Measurements from ENCODE around the gene METTL17.
A peak's percentile ranks its signal among the peaks of the same experiment; 100 is the strongest.
"Not testable (repeated sequence)": the region's sequence is repeated elsewhere in the genome, so short reads cannot be mapped to it uniquely, and the experiment has no call there.

The METTL17 gene

GRCh38 chr14:20997564-20997963, 7.8 kb downstream of the METTL17 start:
- DNase-seq = no peak

DNA sequence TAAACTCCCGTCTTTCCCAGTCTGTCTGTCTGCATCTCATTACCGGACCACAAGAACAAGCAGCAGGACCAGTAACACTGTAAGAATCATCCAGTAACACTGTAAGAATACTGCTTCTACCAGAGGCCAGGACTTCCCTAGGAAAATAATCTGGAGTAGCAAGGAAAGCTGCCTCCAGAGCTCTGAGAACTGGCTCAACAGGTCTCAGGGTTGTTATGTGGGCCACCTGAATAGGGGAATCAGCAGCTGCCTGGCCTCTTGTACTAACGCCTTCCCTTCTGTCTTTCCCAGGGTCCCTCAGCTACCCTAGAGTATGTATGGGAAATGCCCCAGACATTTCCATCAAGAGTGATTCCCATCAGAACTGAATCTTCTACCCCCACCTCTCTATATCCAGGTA, 8.4 kb downstream of the METTL17 start:
- DNase-seq = no peak

GRCh38 chr14:20998674-20999366, 9.0 kb downstream of the METTL17 start, which contains the start of gene SLC39A2:
SLC39A2 (plus strand) TSS chr14:20999293; CDS start chr14:20999447, 154 bp downstream.
- peak; percentile 77 for DNase-seq

DNA sequence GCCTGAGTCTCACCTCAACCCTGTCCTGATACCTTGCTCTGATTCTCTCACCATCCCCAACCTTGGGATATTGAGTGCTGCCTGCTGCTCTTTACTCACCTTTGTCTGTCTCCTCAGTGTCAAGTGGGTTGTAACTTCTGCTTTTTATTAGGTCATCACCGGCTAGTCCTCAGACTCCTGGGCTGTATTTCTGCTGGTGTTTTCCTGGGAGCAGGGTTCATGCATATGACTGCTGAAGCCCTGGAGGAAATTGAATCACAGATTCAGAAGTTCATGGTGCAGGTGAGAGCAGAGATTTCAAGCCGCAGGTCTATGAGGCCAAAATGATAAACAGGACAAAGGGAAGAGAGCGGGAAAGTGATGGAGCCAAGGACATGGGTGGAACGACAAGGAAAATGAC, 9.8 kb downstream of the METTL17 start:
- no peak for DNase-seq

GRCh38 chr14:21001218-21001617, 11.4 kb downstream of the METTL17 start:
- no peak for DNase-seq

DNA sequence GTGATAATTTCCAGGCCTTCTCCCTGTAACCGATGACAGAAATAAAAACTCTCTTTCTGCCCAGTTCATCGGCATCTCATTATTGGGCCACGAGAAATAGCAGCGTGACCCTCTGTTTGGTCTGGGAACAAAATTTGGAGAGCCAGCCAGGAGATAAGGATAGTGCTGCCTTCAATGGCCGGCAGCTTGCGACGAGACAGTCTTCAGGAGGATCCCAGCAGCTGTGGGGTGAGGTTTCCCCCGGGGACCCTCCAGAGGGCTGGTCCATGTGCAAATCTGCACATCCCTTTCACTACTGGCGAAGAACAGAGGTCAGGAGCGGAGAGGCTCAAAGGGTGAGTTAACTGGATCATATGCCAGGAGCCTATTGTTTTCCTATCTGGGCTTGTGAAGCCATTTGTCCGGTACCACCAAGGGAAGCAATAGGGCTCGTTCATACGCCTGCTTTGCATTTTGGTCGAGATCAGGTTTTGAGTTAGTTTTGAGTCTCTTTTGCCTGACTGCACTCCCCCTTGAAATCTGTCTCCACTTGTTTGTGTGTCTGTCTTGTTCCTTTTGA, 14.1 kb downstream of the METTL17 start:
- DNase-seq = no peak

GRCh38 chr14:21009721-21010120, 19.9 kb downstream of the METTL17 start:
- not testable (repeated sequence) for DNase-seq

DNA sequence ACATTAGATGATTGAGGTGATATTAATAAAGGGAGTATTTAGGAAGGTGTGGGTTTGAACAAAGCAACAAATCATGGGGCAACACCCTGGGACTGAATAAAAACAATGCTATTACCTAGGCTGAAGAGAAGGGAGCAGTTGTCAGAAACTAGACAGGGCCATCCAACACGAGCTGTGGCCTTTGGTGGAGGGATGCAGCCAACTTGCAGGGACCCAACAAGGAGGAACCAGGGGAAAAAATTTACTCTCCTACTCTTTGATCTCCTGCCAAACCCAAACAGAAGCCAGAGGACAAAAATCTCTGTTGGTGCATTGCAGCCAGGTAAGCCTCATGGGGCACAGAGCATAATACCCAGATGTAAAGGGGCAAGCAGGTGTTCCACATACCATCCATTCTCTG, 21.4 kb downstream of the METTL17 start:
- DNase-seq = no peak

GRCh38 chr14:21014761-21015190, 25.0 kb downstream of the METTL17 start:
- peak; percentile 77 for DNase-seq

GRCh38 chr14:21015312-21015711, 25.5 kb downstream of the METTL17 start:
- DNase-seq = no peak

DNA sequence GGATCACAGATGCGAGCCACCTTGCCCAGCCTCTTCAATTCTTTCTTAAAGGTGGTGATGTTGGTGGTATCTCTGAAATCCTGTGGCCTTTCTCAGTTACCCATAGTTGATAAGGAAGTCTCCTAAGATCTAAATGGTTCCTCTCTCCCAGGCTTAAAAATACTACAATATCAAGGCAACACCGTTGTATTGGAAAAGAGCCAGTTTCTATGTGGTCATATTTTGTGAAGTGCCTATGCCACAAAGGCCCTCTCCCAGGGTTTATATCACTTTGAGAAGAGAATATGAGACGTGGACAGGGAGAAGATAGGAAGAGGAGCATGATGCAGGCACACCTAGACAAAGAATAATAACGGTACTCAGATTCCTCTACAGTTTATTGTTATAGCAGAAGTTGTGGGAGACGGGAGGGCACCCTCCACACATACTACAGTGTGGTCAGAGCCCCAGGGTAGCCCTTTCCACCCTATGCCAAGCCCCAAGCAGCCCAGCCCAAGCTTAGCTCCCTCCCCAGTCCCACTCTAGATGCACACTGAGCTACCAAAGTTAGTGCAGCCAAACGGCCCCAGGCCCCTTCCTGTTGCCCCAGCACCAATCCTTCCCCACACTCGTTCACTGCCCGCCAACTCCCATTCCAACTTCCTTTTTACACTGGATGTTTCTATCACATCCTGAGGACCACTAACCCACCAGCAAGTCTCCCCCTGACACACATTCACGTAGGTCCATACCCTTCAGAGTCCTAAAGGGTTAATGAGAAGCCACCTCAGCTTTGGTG, 26.8 kb downstream of the METTL17 start:
- DNase-seq = no peak

DNA sequence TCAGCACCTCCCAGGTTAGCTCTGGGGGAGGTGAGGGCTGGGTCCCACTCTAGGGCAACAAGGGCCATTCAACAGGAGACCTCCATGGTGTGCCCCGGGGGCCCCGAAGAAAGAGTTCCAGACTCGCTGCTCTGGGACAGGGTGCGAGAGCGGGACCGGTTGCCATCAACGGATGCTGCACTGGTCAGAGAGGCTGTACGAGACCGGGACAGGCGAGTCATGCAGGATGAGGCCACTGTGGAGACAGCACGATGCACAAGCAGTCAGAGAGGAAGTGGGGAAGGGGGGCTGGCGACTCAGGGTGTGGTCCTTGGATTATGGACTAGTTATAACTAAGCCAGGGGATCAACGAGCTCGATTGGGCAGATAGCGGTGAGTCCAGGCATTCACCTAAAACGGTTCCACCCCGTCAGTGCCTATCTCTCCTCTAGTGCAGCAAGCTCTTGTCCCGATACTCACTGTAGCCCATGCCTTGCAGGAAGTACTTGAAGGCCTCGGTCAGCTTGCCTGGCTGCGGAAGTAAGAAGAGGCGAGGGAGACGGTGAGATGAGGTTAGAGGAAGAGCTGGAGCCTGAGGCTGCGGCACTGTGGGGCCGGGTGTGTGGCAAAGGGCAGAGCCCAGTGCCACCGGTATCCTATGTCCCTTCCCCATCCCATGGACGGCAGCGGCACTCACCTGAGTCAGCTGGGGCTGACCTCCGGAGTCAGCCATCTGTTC, 27.9 kb downstream of the METTL17 start:
- no peak for DNase-seq

DNA sequence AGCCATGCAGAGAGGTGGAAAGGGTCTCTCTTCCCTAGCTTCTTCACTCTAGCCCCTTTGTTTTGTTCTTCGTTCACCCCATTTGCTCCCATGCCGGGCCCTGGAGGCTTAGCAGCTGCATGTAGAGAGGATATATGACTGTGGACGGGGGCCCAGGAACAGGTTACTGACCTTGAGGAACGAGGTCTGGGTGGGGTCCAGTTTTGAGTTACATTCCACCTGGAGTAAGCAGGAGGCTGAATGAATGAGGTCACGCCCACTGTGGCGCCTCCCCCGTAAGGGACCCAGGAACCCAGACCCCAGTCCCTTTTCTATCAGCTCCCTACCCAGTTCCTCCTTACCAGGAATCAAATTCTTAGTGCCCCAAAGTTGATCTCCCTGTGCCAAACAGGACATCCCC, 28.5 kb downstream of the METTL17 start:
- DNase-seq = no peak

DNA sequence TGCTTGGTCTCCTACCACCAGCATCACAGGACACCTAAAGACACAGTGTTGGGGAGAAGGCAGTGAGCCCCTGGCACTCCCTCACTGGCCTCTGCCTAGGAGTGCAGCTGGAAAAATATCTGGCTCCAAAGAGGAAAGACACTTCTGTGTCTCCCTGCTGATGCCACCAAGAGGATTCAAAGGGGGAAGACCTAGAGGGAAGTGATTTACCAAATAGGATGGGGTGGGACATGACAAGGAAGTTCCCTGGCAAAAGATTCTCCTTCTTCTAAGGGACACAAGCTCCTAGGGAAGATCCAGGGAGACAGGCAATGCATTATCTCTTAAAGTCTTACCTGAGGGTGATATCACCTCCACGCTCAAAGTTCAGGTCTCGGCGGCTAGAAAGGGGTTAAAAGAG, 29.0 kb downstream of the METTL17 start:
- DNase-seq = no peak

DNA sequence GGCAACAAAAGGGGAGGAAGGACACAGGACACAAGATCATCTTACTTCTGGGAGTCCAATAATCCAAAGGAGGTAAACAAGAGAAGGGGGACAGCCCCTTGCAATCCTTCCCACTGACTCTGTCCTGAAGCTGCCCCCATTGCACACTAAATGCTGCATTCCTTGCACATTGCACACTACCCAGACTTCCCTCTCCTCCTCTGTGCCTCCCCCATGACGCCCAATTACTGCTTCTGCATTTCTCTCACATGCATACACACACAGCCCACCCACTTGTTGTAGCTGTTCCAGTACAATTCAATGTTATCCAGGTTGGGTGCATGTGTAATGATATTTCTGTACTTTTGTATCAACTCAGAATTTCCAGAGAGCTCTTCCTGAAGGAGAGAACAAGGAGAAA, 29.6 kb downstream of the METTL17 start:
- peak; percentile 63 for DNase-seq

DNA sequence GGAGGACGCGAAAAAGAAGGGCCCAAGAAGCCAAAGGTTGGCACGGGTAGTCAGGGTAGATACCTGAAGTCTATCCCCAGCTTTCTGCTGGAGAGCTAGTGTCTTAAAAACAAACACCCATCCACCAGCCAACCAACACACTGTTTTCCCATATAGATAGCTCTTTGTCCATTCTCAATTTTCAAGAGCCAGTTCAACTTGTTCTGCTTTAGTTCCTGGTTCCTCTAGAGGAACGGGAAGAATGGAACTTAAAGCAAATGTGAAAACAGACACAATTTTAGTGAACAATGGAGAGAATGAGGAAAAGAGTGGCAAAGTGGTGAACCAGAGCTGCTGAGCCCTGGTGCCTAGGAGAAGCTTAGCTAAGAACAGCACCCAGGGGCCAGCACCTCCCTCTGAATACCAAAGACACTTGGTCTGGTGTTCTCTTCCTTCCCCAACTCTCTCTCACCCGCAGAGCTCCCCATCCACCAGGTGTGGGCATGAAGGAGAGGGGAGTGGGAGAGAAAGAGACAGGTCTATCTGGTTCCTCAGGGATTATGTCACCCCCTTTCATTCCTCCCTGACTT, 31.3 kb downstream of the METTL17 start:
- DNase-seq = no peak

GRCh38 chr14:21022686-21023085, 32.9 kb downstream of the METTL17 start:
- DNase-seq = no peak

- DNase-seq = no peak
These were observed 33.4 kb downstream of the METTL17 start for GRCh38 chr14:21023174-21023573.

- no peak for DNase-seq
These were observed 34.2 kb downstream of the METTL17 start for GRCh38 chr14:21023817-21024584.

DNA sequence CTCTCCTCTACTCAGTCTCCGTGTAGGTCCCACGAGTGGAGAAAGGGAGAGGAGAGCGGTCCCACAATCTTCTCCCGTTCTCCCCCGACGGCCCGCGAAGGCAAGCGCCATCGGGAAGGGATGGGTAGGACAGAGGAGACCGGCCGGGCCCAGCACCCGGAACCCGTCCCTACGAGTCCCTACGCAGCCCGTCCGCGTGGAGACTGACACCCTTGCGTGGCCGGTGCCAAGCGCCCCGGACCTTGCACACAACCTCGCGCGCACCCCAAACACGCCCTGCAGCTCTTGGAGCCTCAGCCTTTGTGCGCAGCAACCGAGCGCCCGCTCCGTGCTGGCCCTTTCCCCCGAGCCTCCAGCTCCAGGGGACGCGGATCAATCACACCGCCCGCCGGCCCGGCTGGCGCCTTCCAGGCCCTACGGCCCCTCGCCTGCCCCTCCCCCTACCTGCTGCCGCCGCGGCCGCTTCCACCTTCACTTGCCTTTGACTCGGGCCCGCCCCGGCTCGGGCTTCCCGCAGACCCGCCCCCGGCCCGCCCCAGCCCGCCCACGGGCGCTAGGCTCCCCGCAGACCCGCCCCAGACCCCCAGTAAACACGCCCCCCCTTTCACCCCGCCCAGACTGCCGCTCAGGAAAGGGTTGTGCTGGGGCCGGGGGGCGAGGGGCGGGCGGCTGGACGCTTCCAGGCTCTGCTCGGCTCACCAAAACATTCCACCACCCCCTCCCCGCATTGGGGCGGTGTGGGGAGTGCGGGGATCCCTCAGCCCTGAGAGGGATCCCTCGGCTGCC, 35.0 kb downstream of the METTL17 start, which contains the start of gene NDRG2:
Gene NDRG2 (minus strand): TSS at position 477 of the 786 bp plus-strand sequence. CDS start 1,746 bp downstream, outside the sequence.
- DNase-seq = peak; percentile 34

All from fibroblast of skin of right quadriceps (primary cell).